ENCODE data around the gene RDX.
"Not testable (repeated sequence)": the region's sequence is repeated elsewhere in the genome, so short reads cannot be mapped to it uniquely, and the experiment has no call there.

RDX gene

GRCh38 chr11:110269996-110270395 is 26.4 kb downstream of the RDX start:
- DNase-seq, result no peak

GRCh38 chr11:110268441-110268840 is 28.0 kb downstream of the RDX start:
- DNase-seq, result no peak

- DNase-seq, result no peak
Observed at GRCh38 chr11:110262072-110262403, 34.4 kb downstream of the RDX start.

- no peak for DNase-seq
Observed at GRCh38 chr11:110261195-110262071, 35.0 kb downstream of the RDX start.

GRCh38 chr11:110253525-110253924 is 42.9 kb downstream of the RDX start:
- no peak for DNase-seq

- no peak for DNase-seq
Observed at GRCh38 chr11:110251836-110252235, 44.6 kb downstream of the RDX start.

GRCh38 chr11:110250168-110250567 is 46.2 kb downstream of the RDX start:
- no peak for DNase-seq

GRCh38 chr11:110249766-110250165 is 46.6 kb downstream of the RDX start:
- DNase-seq, result no peak

GRCh38 chr11:110249066-110249465 is 47.3 kb downstream of the RDX start:
- DNase-seq, result no peak

- DNase-seq, result no peak
Observed at GRCh38 chr11:110243791-110244190, 52.6 kb downstream of the RDX start.

- no peak for DNase-seq
Observed at GRCh38 chr11:110242746-110243145, 53.7 kb downstream of the RDX start.

- DNase-seq, result no peak
Observed at GRCh38 chr11:110242188-110242587, 54.2 kb downstream of the RDX start.

- DNase-seq, result no peak
Observed at GRCh38 chr11:110235966-110236365, 60.4 kb downstream of the RDX start.

GRCh38 chr11:110230377-110230776 is 66.0 kb downstream of the RDX start:
- no peak for DNase-seq

GRCh38 chr11:110219006-110219785 is 77.2 kb downstream of the RDX start:
- DNase-seq, result no peak

GRCh38 chr11:110217936-110218335 is 78.5 kb downstream of the RDX start:
- DNase-seq, result no peak

GRCh38 chr11:110217223-110217877 is 79.1 kb downstream of the RDX start:
- DNase-seq, result no peak

GRCh38 chr11:110209313-110209694 is 87.1 kb downstream of the RDX start:
- not testable (repeated sequence) for DNase-seq

GRCh38 chr11:110208678-110209312 is 87.6 kb downstream of the RDX start:
- DNase-seq, result not testable (repeated sequence)

GRCh38 chr11:110207123-110207522 is 89.3 kb downstream of the RDX start:
- DNase-seq, result no peak

- DNase-seq, result no peak
Observed at GRCh38 chr11:110200836-110201235, 95.6 kb downstream of the RDX start.

GRCh38 chr11:110200241-110200640 is 96.2 kb downstream of the RDX start:
- no peak for DNase-seq

Data from KG1 (cell line).